Adrenal gland (tissue), 12 donors: ENCODE results near the gene RAB6B. TPM values are rescaled to one million over a fixed set of nuclear protein-coding genes. Genes with fewer than 3 reads are reported as not detected.
A peak's percentile ranks its signal among the peaks of the same experiment; 100 is the strongest.

Experiments
- DNase-seq, 7 donors: peaks; one replicate each; pipeline ENCODE4 v3.0.0-alpha.2; 2019 to 2020
- H3K27ac ChIP-seq, 5 donors: fragments of 200-600 bp; sonication (generic) in 4 of 5; 1 replicate in 3 of 5; 2 replicates in 2 of 5; pipeline versions ENCODE4 v1.5.1 to v1.8.0; 2016 to 2020; ENCODE audit warnings: mild to moderate bottlenecking in 1 of 5
- H3K27me3 ChIP-seq: fragments of 200-600 bp; 2 replicates; pipeline ENCODE4 v1.8.0; 2021
- H3K36me3 ChIP-seq, 2 donors: fragments of 200-600 bp; replicated peaks in 1 of 2; 1 replicate in 1 of 2; 2 replicates in 1 of 2; pipeline versions ENCODE4 v1.5.1 to v1.8.0; 2018 to 2022
- H3K4me1 ChIP-seq, 2 donors: fragments of 200-600 bp; replicated peaks in 1 of 2; 1 replicate in 1 of 2; 2 replicates in 1 of 2; pipeline versions ENCODE4 v1.5.1 to v1.8.0; 2018 to 2021
- H3K4me3 ChIP-seq, 4 donors: fragments of 200-600 bp; sonication (generic) in 3 of 4; one replicate each; pipeline ENCODE4 v1.5.1; 2016 to 2018
- H3K9me3 ChIP-seq, 3 donors: fragments of 200-600 bp; sonication (generic) in 1 of 3; replicated peaks in 1 of 3; 1 replicate in 2 of 3; 2 replicates in 1 of 3; pipeline versions ENCODE4 v1.5.1 to v1.8.0; 2016 to 2021
- POLR2A ChIP-seq, 2 donors: fragments of 450-650 bp; IDR thresholded peaks; one replicate each; pipeline ENCODE4 v1.6.1; 2017; ENCODE audit warnings: antibody characterized with exemption in 2 of 2, mild to moderate bottlenecking in 2 of 2, moderate library complexity in 1 of 2
- WGBS, 4 donors: extraction: QIAGEN DNeasy Blood & Tissue Kit in 2 of 4; methylation state at CpG; one replicate each; pipeline versions ENCODE4 v1.1.5 to v1.1.7; 2013 to 2017; 5-methylcytosine and 5-hydroxymethylcytosine counted together
- intact Hi-C, 2 donors: fragments of 100-400 bp; cut with DNase I; formaldehyde crosslinking; loops; one replicate each; pipeline versions ENCODE4 v1.14.1 to v1.15.0; 2022 to 2023
- polyA plus RNA-seq, 3 donors: library from polyadenylated mRNA; stranded (reverse); fragments of 200-250 nt in 2 of 3; fragments of 350-450 nt in 1 of 3; fragmentation: Illumina TruSeq in 1 of 3; extraction: RNeasy Lipid Tissue Mini Kit (QIAGEN cat#74804) in 1 of 3; gene quantifications; one replicate each; pipeline ENCODE4 v1.2.3, GENCODE V29; 2013 to 2014
- total RNA-seq, 9 donors: library from RNA; depleted of rRNA in 4 of 9; stranded (reverse); fragments of >200 nt in 4 of 9; fragments of 120-200 nt in 1 of 9; fragmentation: NEBNext Ultra II Directional in 1 of 9; extraction: Animal tissue kit (Norgen Biotek cat#: 25700) in 1 of 9; gene quantifications; one replicate each; pipeline versions ENCODE4 v1.1.0 to v1.2.4, GENCODE V29; 2013 to 2023
- TF ChIP-seq, protein P1 (sequence below), 6 experiments: fragments of 450-650 bp in 4 of 6; fragments of 200-600 bp in 2 of 6; sonication (generic) in 1 of 6; IDR thresholded peaks; 1 replicate in 5 of 6; 2 replicates in 1 of 6; pipeline versions ENCODE4 v1.5.1 to v1.8.0; 2016 to 2021; ENCODE audit warnings: antibody characterized with exemption in 6 of 6, mild to moderate bottlenecking in 2 of 6, moderate library complexity in 1 of 6
- donor health status: healthy with polysubstance abuse.
- donor health status: Bipolar disorder and iron deficiency.
- donor health status: DM: yes; HTN: yes; CAD: no.
- donor health status: DM: no; HTN: no; CAD: no.
- donor health status: DM: no; HTN: no; CAD: no.
- donor health status: DM: yes; HTN: yes; CAD: no.

The RAB6B gene
- total and polyA plus RNA-seq, 12 donors: 1.4 to 14.5 (median 4.3) TPM

- no peaks in the 10 kb centered on the region for H3K9me3 ChIP-seq
- no peaks in the 10 kb centered on the region for H3K36me3 ChIP-seq
- intact Hi-C loops: no loop called here
- no peaks in the 10 kb centered on the region for H3K27me3 ChIP-seq
- WGBS, 4 donors: 73 to 88% (median 77%) methylated on average over 2 to 3 of the region's 3 CpGs
- no peak for TF ChIP-seq POLR2A (IDR thresholded peaks at IDR 0.05)
- TF ChIP-seq, protein P1, sequence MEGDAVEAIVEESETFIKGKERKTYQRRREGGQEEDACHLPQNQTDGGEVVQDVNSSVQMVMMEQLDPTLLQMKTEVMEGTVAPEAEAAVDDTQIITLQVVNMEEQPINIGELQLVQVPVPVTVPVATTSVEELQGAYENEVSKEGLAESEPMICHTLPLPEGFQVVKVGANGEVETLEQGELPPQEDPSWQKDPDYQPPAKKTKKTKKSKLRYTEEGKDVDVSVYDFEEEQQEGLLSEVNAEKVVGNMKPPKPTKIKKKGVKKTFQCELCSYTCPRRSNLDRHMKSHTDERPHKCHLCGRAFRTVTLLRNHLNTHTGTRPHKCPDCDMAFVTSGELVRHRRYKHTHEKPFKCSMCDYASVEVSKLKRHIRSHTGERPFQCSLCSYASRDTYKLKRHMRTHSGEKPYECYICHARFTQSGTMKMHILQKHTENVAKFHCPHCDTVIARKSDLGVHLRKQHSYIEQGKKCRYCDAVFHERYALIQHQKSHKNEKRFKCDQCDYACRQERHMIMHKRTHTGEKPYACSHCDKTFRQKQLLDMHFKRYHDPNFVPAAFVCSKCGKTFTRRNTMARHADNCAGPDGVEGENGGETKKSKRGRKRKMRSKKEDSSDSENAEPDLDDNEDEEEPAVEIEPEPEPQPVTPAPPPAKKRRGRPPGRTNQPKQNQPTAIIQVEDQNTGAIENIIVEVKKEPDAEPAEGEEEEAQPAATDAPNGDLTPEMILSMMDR (IDR thresholded peaks at IDR 0.05): no peak
- no peak overlapping the region for H3K27ac ChIP-seq
- DNase-seq: peak in 1 of 7 donors; percentile 46
- H3K4me3 ChIP-seq: no peak overlapping the region
- H3K4me1 ChIP-seq: no peaks in the 10 kb centered on the region
Observed at GRCh38 chr3:133829310-133829707, 66.4 kb downstream of the RAB6B start.

GRCh38 chr3:133828576-133829309 is 66.9 kb downstream of the RAB6B start:
- intact Hi-C loops: no loop called here
- H3K4me1 ChIP-seq: no peaks in the 10 kb centered on the region
- WGBS, 4 donors: 70 to 74% (median 72%) methylated on average over 8 to 12 of the region's 12 CpGs
- TF ChIP-seq, protein P1 (IDR thresholded peaks at IDR 0.05): no peak
- TF ChIP-seq POLR2A (IDR thresholded peaks at IDR 0.05): no peak
- no peaks in the 10 kb centered on the region for H3K27me3 ChIP-seq
- no peak overlapping the region for H3K4me3 ChIP-seq
- DNase-seq: peak in 1 of 7 donors; percentile 46
- H3K9me3 ChIP-seq: no peaks in the 10 kb centered on the region
- no peaks in the 10 kb centered on the region for H3K36me3 ChIP-seq
- H3K27ac ChIP-seq: no peak overlapping the region

- H3K27ac ChIP-seq: no peak overlapping the region
- intact Hi-C loops: no loop called here
- no peaks in the 10 kb centered on the region for H3K9me3 ChIP-seq
- peak in 1 of 7 donors; percentile 48 for DNase-seq
- H3K27me3 ChIP-seq: no peaks in the 10 kb centered on the region
- WGBS, 4 donors: 61 to 86% (median 80%) methylated on average over 3 to 4 of the region's 4 CpGs
- H3K4me3 ChIP-seq: no peak overlapping the region
- TF ChIP-seq, protein P1 (IDR thresholded peaks at IDR 0.05): no peak
- TF ChIP-seq POLR2A (IDR thresholded peaks at IDR 0.05): no peak
- peaks cover 0 to 4% of the 10 kb centered on the region in 2 donors for H3K36me3 ChIP-seq
- H3K4me1 ChIP-seq: no peaks in the 10 kb centered on the region
Observed at GRCh38 chr3:133827684-133828083, 68.0 kb downstream of the RAB6B start.

DNA sequence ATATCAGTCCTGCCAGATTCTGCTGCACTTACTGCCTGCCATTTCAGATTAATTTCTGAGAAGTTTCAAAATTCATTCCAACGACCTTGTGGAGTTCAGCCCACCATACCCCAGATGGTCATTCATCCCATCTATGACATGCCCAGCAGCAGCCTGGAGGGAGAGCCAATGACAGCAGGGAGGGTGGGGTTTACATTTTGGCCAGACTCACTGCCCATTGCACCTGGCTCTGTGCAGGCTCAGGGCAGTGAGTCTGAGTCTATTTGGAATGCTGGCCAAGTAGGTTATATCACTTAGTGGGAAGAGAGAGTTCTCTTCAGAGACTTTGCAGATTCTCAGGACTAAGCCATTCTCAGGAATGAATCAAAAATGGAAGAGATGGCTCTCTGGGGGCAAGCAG is 68.5 kb downstream of the RAB6B start:
- TF ChIP-seq, protein P1 (IDR thresholded peaks at IDR 0.05): no peak
- no peak for TF ChIP-seq POLR2A (IDR thresholded peaks at IDR 0.05)
- Histone ChIP-seq H3K9me3 (no peaks in the 10 kb centered on the region), H3K4me1 (no peaks in the 10 kb centered on the region), H3K36me3 (peaks cover 0 to 7% of the 10 kb centered on the region in 2 donors), H3K27me3 (no peaks in the 10 kb centered on the region), H3K27ac (no peak overlapping the region), H3K4me3 (no peak overlapping the region)
- DNase-seq: peak in 1 of 7 donors; percentile 35
- intact Hi-C loops: no loop called here
- 11 to 25% (median 20%) methylated on average over 1 of the region's 1 CpG for WGBS, 4 donors
